Measurements from ENCODE around the gene DRAXIN. TPM values are rescaled to one million over a fixed set of nuclear protein-coding genes. Genes with fewer than 3 reads are reported as not detected.

DRAXIN gene
- total RNA-seq, 2 donors from 2014 or later, result 0.05 to 0.51 TPM

- Histone ChIP-seq H3K27me3 (replicated peaks; ENCODE audit: insufficient read depth) (no peaks in the 10 kb centered on the region), H3K4me3 (peak overlapping the region; percentile 6 to 24), H3K9me3 (no peaks in the 10 kb centered on the region), H3K36me3 (no peaks in the 10 kb centered on the region), H3K4me1 (replicated peaks) (peaks cover 6% of the 10 kb centered on the region), H3K27ac (no peak overlapping the region)
- DNase-seq (ENCODE audit: low spot score), result no peak
- TF ChIP-seq POLR2A (IDR thresholded peaks at IDR 0.05) (no peak), POLR2AphosphoS5 (IDR thresholded peaks at IDR 0.05) (no peak), CTCF (IDR thresholded peaks at IDR 0.05) (no peak)
- intact Hi-C loops (cut with DNase I), result no loop called here
- 5% methylated on average over 62 of the region's 64 CpGs for WGBS
Observed at GRCh38 chr1:11690397-11691301, 861 bp upstream of the DRAXIN start.

DNA sequence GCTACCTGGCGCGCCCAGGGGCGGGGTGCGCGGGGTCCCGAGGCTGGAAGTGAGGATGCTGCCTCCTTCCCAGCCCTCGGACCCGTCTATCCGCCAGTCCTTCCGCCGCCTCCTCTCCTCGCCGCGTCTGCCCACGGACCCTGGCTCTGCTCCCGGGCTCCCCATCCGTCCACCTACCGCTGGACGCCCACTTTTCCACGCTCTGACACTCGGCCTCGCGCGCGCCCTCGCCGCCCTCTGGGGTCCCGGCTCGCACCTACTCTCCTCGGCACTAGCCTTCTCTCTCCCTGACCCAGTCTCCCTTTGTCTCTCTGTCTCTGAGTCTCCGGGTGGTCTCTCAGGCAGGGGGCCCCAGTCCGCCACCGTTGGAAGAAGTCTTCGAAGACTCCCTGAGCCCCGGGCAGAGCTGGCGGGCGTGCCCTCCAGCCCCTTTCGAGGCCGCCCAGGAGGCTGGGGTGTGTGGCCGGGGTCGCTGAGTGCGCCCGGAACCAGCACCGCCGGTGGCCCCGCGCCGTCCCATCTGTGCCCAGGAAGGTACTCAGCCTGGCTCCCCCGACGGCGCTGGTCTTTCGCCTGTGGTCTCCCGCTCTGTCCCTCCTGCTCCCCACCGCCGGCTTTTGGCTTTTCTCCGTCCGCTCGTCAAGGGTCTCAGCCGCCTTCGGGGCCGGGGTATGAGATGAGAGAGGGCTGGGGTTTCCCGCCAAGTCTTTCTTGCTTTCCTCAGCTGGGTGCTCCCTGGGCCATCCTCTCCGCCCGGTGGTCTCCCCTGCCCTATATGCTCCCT, 610 bp downstream of the DRAXIN start:
- H3K27me3 ChIP-seq (replicated peaks; ENCODE audit: insufficient read depth), result no peaks in the 10 kb centered on the region
- H3K27ac ChIP-seq, result no peak overlapping the region
- intact Hi-C loops (cut with DNase I), result no loop called here
- no peaks in the 10 kb centered on the region for H3K36me3 ChIP-seq
- H3K9me3 ChIP-seq, result no peaks in the 10 kb centered on the region
- TF ChIP-seq POLR2A (IDR thresholded peaks at IDR 0.05), result no peak
- TF ChIP-seq POLR2AphosphoS5 (IDR thresholded peaks at IDR 0.05), result no peak
- TF ChIP-seq CTCF (IDR thresholded peaks at IDR 0.05), result no peak
- peaks cover 6% of the 10 kb centered on the region for H3K4me1 ChIP-seq (replicated peaks)
- H3K4me3 ChIP-seq, result peak overlapping the region in 1 of 2 donors; percentile 24
- no peak for DNase-seq (ENCODE audit: low spot score)
- WGBS, result 13% methylated on average over 58 of the region's 64 CpGs

DNA sequence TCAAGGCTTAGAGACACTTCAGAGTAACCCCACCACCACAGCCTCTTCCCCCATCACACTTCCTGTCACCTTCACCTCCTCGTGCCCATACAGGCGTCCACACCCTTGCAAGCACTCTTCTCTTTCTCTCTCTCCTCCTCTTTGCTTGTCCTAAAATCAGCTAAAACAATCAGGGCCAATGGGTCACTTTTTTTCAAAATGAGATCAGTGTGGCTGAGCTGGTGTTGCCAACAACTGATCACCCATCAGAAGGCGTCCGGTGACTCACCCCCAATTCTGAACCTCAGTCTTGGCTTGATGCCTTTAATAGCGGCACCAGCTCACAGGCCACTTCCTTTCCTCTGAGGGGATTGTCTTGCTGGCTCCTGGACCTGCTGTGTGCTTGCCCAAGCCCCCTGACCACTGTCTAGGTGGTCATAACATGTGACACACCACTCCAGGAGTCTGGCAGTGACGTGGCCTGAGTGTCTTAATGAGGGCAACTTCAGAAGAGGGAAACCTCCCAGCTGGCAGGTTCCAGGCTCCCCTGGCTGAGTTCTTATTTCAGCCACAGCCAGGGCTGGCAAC, 1.6 kb downstream of the DRAXIN start:
- DNase-seq (ENCODE audit: low spot score), result no peak
- no peak overlapping the region for H3K27ac ChIP-seq
- WGBS, result 17% methylated on average over 6 of the region's 6 CpGs
- intact Hi-C loops (cut with DNase I), result no loop called here
- no peak overlapping the region for H3K4me3 ChIP-seq
- no peaks in the 10 kb centered on the region for H3K27me3 ChIP-seq (replicated peaks; ENCODE audit: insufficient read depth)
- H3K36me3 ChIP-seq, result no peaks in the 10 kb centered on the region
- peaks cover 6% of the 10 kb centered on the region for H3K4me1 ChIP-seq (replicated peaks)
- no peak for TF ChIP-seq CTCF (IDR thresholded peaks at IDR 0.05)
- no peak for TF ChIP-seq POLR2AphosphoS5 (IDR thresholded peaks at IDR 0.05)
- no peak for TF ChIP-seq POLR2A (IDR thresholded peaks at IDR 0.05)
- H3K9me3 ChIP-seq, result no peaks in the 10 kb centered on the region

DNA sequence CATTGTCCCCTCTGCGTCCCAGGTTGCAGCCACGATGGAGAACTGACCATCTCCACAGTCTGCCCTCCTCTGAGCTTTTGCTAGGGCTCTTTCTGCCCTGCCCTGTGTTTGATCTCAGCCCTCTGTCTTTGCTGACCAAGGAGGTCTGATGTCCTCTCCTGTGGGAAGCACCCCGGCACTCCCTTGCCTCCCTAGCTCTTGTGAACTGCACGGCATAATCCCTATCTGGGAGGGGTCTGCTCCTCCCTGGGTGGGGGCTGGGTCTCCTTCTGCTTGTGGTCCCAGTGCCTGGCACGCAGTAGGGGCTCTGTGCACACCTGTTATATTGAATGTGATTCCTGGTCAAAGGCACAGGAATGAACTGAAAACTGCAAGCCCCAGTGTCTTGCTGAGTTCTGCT, 2.4 kb downstream of the DRAXIN start:
- DNase-seq (ENCODE audit: low spot score), result no peak
- TF ChIP-seq CTCF (IDR thresholded peaks at IDR 0.05), result no peak
- no peak for TF ChIP-seq POLR2AphosphoS5 (IDR thresholded peaks at IDR 0.05)
- no peak for TF ChIP-seq POLR2A (IDR thresholded peaks at IDR 0.05)
- H3K9me3 ChIP-seq, result no peaks in the 10 kb centered on the region

More for the DNA sequence above, 2.4 kb downstream of the DRAXIN start:
- Histone ChIP-seq H3K27ac (no peak overlapping the region), H3K4me3 (no peak overlapping the region), H3K36me3 (no peaks in the 10 kb centered on the region), H3K27me3 (replicated peaks; ENCODE audit: insufficient read depth) (no peaks in the 10 kb centered on the region), H3K4me1 (replicated peaks) (peaks cover 6% of the 10 kb centered on the region)
- 81% methylated on average over 5 of the region's 5 CpGs for WGBS
- intact Hi-C loops (cut with DNase I), result no loop called here
